ENCODE results near the gene SPINK5.
A peak's percentile ranks its signal among the peaks of the same experiment; 100 is the strongest.

Gene SPINK5

DNA sequence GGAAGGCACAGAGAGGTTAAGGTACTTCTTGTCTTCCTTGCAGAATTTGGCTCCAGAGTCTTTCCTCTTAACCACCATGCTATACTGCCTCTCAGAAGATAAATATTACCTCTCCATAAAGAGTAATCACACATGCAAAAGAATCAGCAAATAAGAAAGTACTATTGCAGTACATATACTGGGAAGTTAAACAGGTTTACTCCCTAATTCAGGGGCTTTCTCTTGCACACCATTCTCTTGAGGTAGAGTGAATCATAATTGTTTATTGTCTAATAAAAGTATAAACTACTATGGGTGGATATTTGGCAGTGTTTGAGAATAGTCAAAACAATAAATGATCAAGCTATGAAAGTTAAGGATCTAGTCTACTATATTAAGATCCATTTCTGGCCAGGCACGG lies 40.4 kb downstream of the SPINK5 start:
- DNase-seq = no peak

DNA sequence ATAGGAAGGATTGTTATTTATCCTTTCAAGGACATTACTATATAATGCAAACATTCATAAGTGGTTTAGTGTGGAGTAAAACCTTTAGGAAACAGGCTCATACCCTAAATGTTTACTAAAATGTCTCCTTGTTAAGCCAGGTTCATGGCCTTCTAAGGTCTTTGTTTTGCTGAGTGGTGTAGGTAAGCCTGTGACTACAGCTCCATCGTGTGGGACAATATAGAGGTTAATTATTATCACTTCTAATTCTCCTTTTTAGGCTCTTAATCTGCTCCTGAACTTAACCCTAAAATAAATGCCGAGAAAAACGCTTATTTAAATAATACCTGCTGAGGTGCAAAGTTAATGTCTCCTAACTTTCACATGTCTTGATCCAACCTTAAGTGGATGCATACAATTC lies 43.8 kb downstream of the SPINK5 start:
- no peak for DNase-seq

DNA sequence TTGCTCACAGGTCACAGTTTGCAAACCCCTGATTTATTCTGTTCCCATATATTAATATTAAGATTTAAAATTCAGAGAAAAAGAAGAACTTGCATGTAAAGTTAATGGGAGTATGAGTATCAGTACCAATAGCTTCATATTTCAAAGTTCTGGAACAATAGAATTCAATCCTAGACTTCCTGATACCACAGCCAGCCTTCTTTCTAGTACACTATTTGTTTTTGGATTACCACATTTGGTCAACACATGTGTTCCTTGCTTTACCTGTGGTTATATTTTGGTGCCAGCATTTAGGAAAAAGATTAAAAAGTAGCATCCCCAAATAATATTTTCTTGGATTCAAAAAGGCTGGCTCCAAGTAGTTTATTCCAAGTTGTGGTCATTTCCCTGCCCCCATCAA lies 49.5 kb downstream of the SPINK5 start:
- DNase-seq = no peak

DNA sequence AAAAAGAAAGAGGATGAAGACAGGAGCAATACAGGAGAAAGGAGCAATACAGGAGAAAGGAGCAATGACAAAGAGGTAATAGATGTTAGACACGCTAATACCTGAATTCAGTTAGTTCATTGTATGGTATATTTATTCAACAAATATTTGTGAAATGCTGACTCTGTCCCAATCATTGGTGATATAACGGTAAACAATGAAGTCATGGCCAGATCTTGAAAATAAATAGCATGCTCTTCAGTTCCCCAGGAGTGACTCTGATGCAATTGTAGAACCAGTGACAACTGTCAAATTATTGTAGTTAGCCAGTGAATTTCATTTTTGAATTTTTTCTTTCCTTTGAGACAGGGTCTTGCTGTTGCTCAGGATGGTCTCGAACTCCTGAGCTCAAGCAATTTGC lies 56.5 kb downstream of the SPINK5 start:
- no peak for DNase-seq

DNA sequence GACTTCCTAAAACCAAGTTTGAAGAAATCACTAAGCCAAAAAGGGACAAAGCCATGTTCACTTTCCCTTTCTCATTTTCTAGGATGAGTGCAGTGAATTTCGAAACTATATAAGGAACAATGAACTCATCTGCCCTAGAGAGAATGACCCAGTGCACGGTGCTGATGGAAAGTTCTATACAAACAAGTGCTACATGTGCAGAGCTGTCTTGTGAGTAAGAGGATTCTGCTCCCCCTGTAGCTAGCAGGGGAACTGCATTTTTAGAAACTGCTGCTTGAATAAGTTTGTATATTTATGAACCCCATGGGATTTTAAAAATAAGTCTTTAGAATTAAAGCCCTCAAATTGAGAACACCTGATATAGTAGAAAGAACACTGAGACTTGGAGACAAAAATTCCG lies 61.9 kb downstream of the SPINK5 start:
- no peak for DNase-seq

DNA sequence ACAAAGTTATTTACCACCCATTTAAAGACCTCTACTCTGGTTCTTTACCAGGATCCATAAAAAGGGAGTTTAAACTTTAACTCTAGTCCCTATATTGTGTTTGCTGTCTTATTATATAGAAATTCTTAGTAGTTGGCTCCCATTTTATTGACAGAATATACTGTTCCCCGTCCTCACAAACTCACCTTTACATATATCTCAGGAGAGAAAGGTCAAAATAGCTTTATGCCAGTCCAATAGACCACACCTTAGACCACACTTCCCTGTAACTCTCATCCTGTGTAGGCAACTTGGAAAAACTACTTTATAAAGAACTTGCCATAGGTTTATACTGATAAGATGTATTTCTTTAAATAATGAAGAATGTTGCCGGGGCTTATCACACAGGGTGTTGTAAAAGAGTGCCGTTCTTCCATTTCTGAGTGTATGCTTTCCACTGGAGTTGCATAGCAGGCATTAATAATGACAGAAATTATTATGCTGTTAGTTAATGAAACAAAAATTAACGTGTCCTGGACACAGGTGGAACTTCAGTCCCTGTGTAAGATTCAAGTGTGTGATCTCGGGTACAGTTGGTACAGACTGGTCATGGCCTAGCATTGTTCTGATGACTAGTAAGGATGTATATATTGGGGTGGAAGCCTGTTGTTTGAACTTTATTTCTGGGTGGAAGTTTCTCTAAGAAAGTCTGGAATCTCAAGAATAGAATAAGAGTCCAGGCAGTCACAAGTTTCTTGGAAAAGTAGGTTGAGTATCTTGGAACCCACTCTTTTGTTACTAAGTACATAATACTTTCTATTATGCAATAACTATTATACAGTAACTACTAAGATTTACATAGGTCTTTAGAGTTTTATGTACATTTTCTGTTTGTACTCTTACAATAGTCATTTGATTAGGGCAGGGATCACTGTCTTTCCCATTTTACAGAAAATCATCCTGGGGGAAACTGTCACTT lies 71.6 kb downstream of the SPINK5 start:
- DNase-seq = no peak

DNA sequence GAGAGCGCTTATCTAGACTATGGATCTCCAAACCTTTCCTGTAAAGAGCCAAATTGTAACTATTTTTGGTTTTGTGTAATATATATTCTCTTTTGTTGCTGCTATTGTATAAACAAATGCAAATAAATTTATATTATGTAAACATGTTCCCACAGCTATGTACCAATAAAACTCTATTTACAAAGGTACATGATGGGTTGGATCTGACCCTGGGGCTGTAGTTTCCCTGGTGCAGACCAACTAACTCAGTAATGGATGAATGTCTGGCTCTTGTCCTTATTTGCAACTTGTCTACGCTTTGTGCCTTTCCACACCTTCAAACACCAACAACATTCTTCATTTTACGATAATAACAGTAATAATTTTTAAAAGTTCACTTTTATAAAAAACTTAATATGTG lies 77.1 kb downstream of the SPINK5 start:
- no peak for DNase-seq

DNA sequence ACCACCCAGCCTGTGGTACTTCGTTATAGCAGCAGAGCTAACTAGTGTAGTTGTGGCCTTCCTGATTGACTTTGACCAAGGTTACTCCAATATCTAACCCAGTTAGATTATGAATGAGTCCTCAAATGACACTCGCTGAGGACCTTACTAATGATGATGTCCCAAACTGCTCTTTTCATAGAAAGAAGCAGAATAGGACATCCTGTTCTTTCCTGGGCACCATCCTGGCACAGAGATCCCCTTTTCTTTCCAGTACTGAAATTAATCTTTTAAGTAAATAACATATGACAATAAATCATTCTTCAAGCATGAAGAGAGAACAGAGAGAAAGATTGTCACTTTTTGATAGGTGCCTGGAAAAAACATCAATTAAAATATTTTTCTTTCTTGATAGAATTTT lies 77.9 kb downstream of the SPINK5 start:
- DNase-seq = no peak

DNA sequence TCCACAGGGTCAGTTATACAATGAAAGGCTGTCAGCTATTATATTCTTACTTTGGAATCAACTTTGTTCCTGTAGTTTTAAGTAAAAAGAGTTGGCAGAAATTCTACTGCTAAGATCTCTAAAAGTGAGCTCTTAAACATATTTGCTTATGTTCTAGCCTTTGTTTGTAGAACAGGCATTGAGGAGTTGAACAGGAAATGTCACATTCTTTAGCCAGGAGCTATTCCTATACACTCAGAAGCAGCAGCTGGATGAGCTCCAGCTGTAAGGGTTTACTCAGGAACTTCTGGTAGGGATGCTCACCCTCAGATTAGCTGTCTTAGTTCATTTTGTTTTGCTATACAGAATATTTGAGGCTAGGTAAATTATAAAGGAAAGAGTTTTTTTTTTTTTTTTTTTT lies 82.1 kb downstream of the SPINK5 start:
- no peak for DNase-seq

DNA sequence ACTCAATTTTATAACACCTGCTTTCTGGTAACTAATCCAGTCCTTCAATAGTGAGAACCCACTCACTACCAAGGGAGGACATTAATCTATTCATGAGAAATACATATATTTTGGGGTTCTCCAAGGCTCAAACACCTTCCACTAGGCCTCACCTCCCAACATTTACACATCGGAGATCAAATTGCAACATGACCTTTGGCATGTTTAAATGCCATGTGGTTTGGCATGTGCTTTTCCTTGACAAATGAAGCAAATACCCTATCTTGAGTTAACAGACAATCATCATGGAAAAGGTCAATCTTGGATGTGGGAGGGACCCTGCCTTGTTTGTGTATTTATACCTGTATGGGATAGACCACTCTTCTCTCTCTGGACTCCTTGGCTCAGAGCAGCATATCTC lies 82.7 kb downstream of the SPINK5 start:
- DNase-seq = no peak

DNA sequence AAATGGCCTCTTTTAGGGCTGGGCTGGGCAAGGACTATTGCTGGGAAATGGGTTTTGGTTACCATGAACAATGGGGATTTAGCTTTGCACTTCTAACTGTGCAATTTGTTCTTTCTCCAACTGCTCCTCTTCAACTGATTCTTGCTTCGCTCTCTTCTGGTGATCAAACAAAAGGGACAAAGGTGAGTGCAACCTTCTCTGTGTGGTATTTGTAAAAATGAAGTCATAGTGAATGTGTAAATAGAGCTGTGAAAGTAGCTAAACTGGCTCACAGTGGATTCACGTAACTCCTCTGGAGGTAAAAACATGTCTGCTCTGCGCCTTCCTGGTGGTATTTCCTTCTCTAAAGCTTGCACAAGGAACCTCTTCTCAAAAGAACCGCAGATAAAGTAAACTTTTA lies 83.6 kb downstream of the SPINK5 start:
- no peak for DNase-seq

DNA sequence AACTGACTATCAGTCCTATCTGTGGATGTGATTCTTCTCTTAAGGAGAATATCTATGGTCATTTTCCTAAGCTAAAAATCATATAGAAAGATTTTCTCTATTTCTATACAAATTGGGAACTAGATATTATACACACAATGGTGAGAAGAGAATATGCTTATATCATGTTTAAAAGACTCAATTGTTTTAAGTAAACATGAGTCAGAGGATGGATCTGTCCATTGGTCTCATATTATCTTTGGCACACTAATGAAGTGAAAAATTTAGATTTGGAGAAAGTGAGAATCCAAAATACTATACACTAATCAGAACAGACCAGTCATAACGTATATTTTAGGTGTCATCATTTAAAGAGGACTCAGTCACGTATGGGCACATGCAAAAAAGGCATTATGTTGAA lies 88.1 kb downstream of the SPINK5 start:
- DNase-seq = no peak

DNA sequence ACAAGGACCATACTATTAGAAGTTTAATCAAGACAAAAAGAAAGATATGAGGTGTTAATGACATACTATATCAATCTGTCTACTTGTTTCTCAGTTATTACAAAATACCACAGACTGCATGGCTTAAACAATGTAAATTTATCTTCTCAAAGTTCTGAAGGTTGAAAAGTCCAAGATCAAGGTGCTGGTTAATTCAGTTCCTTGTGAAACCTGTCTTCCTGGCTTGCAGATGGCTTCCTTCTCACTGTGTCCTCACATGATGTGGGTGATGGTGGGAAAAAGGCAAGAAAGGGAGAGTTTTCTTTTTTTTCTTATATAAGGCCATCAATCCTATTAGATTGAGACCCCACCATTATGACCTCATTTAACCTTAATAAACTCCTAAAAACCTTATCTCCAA lies 89.0 kb downstream of the SPINK5 start:
- no peak for DNase-seq

DNA sequence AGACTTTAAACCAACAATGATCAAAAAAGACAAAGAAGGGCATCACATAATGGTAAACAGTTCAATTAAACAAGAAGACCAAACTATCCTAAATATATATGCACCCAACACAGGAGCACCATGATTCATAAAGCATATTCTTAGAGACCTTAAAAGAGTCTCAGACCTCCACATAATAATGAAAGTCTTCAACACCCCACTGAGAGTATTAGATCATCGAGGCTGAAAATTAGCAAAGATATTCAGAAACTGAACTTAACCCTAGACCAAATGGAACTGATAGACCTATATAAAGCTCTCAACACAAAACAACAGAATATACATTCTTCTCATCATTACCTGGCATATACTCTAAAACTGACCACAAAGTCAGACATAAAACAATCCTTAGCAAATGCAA lies 92.8 kb downstream of the SPINK5 start:
- DNase-seq = no peak

DNA sequence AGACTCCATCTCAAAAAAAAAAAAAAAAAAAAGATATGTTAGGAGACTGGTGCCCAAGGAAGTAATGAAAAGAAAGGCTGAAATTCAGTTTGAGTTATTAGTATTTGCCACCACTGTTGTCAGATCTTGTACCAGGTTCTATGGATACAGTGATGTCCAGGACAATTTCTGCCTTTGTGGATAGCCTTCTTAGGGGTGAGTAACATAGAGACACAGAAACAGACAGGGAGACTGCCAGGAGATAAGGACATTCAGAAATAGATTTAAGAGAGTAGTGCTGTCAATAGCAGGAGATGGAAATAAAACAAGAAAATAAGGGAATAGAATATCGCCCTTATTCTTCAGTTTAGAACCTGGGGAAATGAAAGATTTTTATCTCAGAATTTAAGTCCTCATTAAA lies 98.3 kb downstream of the SPINK5 start:
- DNase-seq = no peak

DNA sequence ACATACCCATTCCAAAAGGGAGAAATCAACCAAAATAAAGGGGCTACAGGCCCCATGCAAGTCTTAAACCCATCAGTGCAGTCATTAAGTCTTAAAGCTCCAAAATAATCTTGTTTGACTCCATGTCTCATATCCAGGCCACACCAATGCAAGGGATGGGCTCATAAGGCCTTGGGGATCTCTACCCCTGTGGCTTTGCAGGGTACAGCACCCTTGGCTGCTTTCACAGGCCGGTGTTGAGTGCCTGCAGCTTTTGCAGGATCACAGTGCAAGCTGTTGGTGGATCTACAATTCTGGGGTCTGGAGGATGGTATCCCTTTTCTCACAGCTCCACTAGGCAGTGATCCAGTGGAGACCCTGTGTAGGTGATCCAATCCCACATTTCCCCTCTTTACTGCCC lies 99.6 kb downstream of the SPINK5 start:
- DNase-seq = no peak

DNA sequence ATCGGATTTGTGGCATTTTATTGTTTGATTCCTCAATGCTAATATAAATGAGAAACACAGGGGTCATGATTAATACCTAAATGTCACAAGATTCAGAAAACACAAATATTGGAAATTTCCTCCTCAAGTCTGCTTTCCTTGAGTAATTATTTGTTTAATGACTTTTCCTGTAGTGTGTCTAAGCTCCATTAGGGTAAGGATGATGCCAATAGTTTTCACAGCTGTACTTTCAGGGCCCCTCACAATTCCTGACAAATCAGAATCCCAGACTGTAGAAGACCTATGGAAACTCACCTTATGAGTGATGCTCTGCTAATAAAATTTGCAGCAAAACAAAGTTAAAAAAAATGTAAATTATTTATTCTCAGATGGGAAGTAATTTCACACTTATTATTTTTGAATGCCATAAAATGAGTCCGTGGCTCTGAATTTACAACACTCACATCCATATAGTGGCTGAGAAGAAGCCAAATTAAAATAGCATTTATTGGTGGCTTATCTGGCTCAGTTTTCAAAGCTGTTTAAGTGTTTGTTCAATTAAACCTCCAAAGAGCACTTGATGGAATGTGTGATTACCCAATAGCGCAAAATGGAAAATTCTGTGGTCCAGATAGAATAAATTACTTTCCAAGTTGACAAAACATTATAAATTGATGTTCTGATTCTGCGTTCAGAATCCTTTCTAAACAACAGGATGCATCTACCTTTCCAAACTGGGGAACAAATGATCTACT lies 102.9 kb downstream of the SPINK5 start:
- DNase-seq = no peak

DNA sequence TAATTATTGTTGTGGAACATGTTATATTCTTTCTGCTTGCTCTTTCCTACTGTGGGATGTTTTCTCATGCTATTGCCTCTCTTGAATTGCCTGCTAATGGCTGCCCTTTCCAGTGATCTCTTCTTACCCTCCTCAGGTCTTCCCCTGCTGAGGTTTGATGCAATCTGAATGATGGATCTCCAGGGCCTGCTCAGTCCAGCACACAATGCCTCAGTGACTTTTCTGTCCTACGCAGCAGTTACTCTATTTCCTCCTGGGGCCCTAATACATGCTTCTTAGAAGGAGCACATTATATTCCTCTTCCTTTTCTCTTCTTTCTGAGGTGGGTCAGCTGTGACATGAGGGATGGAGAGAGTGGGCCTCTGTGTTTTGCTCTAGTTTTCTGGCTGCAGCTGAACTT lies 104.5 kb downstream of the SPINK5 start, which contains the start of gene SPINK14:
Gene SPINK14, plus strand, starts transcription at position 301 of the 400 bp plus-strand sequence. CDS start 1,187 bp downstream, outside the sequence.
- DNase-seq = no peak

DNA sequence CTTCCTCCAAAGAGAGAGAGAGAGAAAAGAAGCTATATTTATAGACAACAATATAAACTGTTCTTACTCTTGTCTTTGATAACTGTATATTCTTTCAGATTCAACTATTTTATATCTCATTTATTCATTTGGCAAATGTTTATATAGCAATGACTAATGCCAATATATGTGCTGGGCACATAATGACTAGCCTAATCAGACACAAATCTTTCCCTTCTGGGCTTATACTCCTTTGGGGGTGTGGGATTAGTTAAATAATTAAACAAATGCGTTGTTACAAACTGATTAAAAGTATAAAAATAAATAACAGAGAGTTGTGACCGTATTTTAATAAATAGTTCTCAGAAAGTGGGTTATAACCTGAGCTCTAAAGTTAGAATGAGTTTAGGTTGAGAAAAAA lies 108.6 kb downstream of the SPINK5 start:
- no peak for DNase-seq

DNA sequence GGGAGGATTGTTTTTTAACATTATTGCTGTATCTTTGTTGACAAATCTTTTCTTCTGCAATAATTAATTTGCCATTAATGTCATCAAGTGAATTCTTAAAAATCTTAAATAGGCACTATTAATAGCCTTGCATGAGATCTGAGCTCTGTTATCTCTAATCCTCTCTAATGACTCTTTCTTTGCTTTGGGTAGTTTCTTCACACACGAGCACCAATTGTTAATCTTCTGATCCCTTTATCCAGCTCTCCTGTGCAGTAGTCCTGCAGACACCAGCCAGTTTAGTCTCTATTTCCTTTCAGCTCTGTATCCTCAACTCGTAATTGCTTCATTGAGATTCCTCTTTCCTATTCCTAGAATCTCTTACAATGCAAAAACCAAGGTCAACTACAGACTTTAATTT lies 112.7 kb downstream of the SPINK5 start:
- DNase-seq = no peak

DNA sequence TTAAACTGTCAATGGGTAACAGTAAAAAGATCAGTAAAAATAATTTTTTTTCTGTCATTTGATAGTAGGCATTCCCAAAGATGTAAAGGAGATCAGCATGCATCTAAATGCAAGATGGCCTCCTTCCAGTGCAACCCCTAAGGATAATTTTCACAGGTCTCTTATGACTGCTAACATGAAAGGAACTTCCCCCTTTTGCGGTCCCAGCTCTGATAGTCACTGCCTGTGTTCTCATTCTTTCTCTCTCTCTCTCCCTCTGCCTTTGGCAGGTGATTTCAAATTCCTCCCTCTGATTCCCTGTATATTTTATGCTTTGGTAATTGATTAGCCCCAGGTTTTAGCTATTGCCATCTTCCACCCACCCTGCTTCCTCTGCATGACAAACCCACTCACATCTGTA lies 113.4 kb downstream of the SPINK5 start:
- DNase-seq = no peak

DNA sequence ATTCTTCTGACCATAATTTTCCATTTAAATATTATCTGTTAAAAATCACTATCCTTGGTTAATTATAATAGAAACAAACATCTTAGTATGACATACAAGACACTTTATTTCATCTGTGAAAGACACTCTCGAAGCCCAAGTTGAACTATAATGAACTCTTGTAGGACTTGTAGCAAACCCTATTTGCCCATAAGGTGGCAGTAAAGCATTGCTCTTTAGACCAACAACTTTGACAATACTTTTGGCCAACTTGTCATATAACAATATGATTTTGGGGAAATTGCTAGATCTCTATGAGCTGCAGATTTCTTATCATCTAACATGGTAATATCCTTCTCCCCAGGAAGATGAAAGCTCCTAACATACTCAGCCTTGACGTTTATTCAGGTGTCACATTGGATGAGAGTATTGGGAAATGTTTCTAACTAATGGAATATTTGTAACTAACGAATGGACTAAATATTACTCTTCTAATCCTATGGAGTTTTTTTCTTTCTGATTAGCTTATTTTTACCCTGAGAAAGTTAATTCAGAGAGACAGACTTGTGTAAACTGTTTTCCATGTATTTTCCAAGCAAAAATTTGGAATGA lies 115.5 kb downstream of the SPINK5 start:
- peak in 1 of 2 donors; percentile 52 for DNase-seq

DNA sequence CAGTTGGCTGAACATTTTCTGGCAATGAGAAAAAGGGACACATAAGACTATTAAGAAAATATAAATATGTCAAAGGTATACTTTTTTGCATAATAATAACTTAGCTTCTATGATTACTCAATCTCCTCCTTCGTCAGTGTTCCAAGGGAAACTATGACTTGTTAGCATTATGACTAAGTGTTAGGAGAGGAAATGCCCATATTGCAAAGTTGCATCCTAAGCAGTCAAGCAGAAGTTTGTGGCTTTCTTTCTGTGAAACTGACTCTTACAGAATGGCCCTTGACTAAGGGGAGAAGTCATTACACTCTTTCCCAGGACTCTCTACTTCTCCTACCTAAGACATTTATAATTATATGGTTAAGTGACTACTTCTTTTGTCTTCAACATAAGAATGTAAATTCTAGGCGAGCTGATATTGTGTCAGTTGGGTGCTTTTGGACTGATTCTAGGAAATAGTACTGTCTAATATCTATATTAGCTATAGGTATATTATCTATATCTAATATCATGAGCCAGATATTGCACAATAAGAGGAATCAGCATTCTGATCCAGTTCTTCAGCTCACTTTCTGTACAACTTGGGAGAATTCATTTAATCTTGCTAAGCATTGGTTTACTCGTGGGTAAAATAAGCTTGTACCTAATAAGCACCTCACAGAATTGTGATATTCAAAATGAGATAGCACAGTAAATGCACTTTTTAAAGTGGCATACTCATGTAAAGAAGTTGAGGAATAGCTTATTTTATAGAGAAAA lies 122.6 kb downstream of the SPINK5 start:
- DNase-seq = peak; percentile 17 to 28

Data from CD4-positive, alpha-beta T cell treated with Interleukin-4 for 1 hour (primary cell).